Endometrial microvascular endothelial cells (primary cell): ENCODE results near the gene RICTOR. TPM values are rescaled to one million over a fixed set of nuclear protein-coding genes. Genes with fewer than 3 reads are reported as not detected.
"Not testable (repeated sequence)": the region's sequence is repeated elsewhere in the genome, so short reads cannot be mapped to it uniquely, and the experiment has no call there.

Experiments
- in situ Hi-C: cut with HindIII; loops from 2 replicates; pipeline ENCODE4 v1.10.0; 2017; ENCODE audit warnings: low sequenced_read_pairs, low pct_unique_long_range_greater_than_20kb; ENCODE audit errors: inconsistent ontology term
- total RNA-seq: library from RNA; depleted of rRNA; stranded (reverse); fragments of >200 nt; gene quantifications from one replicate; pipeline ENCODE4 v1.2.3, GENCODE V29; 2015; ENCODE audit errors: inconsistent ontology term

RICTOR gene
- total RNA-seq, 1 donor from 2014 or later, result 14.7 TPM

DNA sequence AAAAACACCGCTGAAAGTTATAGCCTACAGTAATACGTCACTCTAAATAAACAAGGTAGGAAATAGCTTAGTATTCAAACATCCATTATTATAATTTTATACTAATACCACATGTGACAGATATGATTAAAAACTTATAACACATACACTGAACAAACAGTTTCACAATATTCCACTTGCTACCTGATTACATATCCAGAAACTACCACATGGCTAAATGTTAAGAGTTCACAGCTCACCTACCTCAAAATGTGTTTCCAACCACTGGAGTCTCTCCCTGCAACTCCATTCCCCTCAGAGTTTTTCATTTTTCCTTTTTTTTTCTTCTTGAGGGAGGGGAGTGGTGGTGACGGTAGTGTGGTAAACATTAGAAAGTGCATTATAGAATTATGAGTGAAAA, 12.1 kb downstream of the RICTOR start:
- in situ Hi-C loops, result no loop called here

DNA sequence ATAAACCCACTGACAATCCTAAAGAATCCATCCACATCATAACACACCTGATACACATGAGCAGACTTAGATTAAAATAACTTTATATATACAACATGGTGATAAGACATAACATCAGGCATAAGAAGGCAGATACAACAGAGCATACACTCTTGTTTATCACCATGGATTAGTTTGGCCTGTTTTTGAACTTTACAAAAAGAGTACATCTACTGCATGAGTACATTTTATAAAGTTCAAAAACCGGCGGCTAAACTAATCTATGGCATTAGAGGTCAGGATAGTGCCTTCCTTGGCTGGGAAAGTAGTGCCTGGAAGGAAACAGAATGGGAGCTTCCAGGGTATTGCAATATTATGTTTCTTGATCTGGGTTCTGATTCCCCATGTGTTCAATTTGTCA, 15.1 kb downstream of the RICTOR start:
- in situ Hi-C loops, result no loop called here

DNA sequence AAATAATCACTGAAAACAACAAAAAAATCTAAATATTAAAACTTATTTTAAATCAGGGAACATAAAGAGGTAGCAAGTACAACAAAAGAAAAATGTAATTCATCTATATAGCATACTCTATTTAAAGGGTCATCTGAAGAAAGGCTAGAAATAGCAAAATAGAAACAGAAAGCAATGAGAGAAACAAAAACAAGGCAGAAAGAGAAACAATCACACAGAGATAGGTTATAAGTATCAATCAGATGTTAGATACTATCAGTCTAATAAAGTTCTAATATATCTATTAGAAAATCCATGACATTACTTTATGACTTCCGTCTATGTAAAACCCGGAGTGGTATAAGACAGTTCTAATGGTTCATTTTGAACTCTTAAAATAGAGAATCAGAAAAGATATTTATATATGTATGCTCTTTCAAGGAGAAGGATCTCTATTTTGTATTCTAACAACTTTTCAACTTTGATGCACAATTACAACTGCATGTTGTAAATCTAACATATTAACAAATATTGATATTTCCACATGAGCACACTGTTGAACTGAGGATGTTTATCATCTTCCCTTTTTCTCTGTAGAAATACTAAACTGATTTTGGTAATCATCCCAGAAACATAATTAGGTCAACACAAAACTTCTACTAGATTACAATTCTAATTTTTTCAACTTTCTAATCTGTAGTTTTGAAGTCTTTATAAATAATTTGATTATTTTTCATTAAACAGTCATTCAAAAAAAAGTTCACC, 15.8 kb downstream of the RICTOR start:
- in situ Hi-C loops, result no loop called here

DNA sequence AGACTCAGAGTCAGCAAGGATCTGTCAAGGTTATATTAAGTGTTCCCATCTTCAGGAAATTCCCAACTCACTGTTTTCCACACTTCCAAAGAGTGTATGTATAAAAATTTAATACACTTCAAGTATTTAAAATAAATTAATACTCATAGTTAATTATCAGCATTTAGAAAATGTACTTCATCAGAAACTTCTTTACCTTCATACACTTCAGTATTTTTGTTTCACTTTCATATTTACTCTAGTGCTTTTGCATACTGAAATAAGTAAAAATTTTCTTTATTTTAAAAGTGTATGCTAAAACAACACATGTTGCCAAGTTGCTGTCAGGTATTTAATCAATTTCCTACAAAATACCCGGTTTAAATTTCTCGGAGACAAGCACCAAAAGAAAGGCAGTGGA, 16.5 kb downstream of the RICTOR start:
- in situ Hi-C loops, result no loop called here

DNA sequence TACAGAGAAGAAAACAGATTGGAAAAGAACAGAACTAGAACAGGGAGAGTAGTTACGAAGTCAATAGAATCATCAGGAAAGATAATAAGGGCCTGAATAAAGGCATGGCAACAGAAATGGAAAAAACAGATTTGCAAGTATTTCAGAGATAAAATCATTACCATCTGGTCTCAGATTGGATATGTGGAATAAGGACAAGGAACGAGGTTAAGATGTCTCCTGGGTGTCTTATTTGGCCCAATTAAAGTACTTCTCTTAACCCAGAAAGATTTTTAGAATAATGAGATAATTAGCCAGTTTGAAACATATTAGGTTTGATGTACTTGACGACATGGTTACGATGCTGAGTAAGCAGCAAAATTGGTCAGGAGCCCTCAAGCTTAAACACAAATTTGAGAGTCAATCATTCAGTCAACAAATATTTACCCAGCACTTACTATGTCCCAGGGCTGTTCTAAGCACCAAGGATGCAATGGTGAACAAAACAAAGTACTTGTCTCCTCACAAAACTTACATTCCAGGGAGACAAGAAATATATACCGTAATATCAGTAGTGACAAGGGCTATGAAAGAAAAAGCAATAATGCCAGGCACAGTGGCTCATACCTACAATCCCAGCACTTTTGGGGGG, 18.3 kb downstream of the RICTOR start:
- in situ Hi-C loops, result no loop called here

DNA sequence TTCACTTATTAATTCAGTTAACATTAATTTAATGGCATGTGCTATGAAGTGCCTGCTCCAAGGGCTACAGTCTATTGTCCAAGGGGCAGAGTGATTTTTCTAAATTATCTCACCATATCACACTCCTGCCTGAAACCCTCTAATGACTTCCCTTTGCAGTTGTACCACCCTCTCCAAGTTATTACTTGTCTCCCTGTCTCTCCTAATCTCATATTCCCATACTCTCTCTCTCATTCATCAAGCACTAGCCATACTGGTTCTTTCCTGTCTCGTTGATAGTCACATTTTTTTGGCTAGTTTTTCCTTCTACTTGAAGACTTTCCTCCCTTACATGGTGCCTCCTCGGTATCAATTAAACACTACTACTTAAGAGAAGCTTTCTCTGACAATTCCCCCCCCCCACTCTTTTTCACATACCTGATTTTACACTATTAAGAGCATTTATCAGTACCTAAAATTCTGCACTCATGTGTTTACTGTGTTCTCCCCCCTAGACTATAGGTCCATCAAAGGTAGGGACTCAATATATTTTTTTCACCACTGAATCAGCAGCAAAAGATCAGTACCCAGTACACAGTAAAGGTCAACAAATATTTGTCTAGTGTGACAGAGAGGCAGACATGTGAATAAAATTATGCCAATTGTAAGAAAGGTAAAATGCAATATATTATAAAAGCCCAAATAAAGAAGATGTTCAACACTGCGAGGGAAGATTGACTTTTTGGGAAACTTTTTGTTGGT, 19.0 kb downstream of the RICTOR start:
- in situ Hi-C loops, result no loop called here

DNA sequence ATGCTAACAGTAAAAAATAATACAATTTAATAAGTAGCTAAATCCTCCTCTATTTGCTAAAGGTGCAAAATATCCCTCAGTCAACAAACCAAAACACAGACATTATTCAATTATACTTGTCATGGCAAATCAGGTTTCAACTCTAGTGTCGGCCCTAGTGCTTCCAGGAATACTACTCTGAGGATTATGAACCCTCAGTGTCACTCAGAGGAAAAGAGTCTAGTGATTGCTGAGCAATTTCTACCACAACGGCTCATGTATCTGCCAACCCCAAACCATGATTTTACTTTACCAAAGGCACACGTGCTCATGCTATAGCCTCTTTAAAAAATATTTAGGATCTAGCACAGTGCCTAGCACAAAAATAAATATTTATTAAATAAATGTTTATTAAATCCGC, 21.0 kb downstream of the RICTOR start:
- in situ Hi-C loops, result no loop called here

DNA sequence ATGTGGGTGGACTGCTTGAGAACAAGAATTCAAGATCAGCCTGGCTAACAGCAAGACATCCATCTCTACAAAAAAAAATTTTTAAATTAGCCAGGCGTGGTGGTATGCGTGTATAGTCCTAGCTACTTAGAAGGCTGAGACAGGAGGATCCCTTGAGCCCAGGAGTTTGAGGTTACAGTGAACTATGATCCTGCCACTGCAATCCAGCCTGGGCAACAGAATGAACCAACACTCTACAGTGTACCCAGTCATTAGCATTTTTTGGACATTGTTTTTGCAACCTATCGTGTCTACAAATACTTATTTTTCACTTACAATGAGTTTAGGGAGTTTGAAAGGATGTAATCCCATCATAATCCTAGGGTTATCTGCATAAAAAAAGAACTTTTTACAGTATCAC, 22.1 kb downstream of the RICTOR start:
- in situ Hi-C loops, result no loop called here

DNA sequence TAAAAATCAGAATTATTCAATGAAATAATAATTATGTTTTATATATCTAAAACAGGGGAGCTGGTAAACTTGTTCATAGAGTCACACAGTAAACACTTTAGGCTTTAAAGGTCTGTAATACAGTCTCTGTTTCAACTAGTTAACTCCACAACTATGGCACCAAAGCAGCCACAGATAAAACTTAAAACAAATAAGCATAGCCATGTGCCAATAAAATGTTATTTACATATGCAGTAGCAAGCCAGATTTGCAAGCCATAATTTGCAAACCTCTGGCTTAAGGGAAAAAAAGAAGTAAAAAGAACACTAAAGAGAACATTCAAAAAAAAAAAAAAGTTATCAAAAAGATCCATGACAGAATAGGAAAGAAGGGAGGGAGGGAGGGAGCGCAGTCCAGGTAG, 24.9 kb downstream of the RICTOR start:
- in situ Hi-C loops, result no loop called here

DNA sequence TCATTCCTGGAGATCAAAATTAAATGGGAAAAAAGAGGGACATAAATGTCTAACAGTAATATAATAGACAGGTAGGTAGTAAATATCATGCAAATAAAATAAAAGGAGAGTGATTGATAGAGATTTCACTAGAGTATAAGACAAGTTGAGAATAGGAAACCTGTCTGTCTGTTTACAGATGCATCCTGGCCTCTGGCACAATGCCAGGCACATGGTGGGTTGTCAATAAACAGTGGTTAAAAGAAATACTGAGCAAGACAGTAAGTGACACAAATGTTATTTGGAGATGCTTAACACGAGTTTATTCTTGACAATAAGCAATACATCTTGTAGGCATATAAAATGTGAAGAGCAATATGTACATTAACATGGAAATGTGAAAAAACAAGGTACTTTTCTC, 33.3 kb downstream of the RICTOR start:
- in situ Hi-C loops, result no loop called here

DNA sequence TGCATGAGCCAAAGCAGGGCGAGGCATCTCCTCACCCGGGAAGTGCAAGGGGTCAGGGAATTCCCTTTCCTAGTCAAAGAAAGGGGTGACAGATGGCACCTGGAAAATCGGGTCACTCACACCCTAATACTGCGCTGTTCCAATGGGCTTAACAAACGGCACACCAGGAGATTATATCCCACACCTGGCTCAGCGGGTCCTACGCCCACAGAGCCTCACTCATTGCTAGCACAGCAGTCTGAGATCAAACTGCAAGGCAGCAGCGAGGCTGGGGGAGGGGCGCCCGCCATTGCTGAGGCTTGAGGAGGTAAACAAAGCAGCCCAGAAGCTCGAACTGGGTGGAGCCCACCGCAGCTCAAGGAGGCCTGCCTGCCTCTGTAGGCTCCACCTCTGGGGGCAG, 39.7 kb downstream of the RICTOR start:
- in situ Hi-C loops, result not testable (repeated sequence)

DNA sequence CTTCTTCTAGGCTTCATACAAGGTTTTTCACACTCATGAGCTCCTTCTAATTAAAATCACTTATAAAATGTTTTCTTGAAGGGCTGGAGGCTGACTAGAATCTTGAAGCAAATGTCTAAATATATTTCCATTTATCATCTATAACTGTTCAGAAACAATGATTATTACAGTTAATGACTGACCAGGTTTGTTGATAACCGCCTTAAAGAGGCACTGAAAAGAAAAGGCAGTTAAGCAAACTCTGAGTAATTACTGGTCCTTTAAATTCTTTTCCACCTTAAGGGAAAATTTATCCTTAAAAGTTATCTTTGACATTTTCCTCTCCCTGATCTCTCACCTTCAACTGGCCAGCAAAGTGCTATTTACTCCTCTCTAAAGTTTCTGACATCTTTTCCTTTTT, 43.2 kb downstream of the RICTOR start:
- in situ Hi-C loops, result no loop called here

DNA sequence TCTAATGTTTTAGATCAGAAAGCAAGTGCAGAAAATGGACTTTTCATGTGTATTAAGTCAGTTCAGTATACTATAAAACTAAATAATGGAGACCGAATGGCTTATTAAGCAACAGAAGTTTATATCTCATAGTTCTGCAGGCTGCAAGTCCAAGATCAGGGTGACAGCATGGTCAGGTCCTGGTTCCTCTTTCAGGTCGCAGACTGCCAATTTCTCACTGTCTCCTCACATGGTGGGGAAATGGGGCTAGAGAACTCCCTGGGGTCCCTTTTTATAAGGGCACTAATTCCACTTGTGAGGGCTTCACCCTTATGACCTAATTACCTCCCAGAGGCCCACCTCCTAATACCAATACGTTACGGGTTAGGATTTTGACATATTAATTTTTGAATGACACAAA, 48.7 kb downstream of the RICTOR start:
- in situ Hi-C loops, result no loop called here

DNA sequence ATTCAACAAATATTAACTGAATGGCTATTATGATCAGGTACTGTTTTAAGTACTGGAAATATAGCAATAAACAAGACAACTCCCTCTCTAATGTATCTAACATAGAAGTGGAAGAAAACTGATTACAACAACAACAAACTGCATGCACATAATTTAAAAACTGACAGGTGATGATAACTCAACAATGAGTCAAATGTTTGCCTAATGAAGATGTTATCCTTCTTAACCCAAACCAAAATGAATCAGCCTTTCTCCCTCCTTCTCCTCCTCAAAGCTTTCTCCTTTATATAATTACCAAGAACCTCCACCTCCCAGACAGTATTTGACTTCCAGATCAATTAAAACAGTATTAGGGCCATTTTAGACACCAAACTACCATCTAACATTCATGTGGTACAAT, 49.3 kb downstream of the RICTOR start:
- in situ Hi-C loops, result no loop called here

DNA sequence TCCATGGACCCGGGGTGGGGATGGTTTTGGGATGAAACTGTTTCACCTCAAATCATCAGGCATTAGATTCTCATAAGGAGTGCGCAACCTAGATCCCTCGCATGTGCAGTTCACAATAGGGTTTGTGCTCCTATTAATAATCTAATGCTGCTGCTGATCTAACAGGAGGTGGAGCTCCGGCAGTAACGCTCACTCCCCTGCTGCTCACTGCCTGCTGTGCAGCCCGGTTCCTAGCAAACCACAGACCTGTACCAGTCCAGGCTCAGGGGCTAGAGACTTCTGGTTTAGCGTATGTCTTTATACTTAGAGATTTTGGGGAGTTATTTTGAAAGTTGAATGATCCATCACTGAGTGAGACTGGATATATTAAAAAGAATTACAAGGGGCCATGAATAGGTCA, 50.2 kb downstream of the RICTOR start:
- in situ Hi-C loops, result no loop called here

DNA sequence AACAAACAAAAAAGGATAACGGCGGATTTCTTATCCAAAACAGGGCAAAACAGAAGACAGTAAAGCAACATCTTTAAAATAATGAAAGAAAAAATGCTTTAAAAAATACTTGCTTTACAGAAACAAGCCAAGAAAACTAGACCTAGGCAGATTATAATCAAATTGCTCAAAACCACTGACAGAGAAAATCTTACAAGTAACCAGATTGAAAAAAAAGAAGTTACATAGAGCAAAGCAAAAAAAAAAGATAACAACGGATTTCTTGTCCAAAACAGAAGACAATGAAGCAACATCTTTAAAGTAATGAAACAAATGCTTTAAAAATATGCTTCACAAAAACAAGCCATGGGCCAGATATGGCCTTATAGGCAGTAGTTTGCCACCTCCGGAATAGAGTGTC, 51.1 kb downstream of the RICTOR start:
- in situ Hi-C loops, result no loop called here

DNA sequence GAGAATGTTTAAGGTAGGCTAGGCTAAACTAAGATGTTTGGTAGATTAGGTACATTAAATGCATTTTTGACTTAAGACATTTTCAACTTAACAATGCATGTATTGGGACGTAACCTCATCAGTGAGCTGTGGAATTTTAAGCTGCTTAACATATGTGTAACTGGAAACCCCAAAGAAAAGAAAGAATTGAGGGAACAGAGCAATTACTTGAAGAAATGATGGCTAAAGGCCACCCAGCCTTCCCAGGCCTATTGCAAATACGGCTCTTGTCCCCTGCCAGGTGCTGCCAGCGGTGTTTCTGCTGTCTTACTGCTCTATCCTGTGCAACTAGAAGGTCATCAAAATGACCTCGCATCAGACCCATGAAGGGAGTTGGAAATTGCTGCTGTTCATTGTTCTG, 52.0 kb downstream of the RICTOR start:
- in situ Hi-C loops, result no loop called here

DNA sequence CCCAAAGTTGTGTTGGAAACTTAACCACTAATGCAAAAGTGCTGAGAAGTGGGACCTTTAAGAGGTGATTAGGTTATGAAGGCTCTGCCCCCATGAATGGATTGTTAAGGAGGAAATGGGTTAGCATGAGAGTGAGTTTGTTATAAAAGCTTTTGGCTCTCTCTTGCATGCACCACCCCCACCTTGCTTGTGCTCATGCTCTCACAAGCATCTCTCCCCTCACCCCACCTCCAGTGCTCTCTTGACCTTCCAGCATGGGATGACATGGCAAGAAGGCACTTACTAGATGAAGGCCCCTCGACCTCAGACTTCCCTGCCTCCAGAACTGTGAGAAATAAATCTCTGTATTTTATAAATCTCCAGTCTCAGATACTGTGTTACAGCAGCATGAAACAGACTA, 52.8 kb downstream of the RICTOR start:
- in situ Hi-C loops, result no loop called here

DNA sequence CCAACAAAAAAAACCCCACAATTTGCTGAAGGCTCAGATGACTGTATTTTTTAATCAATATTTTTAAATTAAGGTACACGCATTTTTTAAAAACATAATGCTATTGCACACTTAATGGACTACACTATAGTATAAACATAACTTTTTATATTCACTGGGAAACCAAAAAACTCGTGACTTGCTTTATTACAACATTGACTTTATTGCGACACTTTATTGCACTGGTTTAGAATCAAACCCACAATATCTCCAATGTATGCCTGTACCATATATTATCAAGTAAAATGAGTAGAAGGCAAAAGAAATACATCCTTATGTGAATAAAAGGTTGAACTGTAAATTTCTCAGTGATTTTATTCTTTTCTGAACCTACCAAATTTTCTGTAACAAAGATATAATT, 53.7 kb downstream of the RICTOR start:
- in situ Hi-C loops, result no loop called here

DNA sequence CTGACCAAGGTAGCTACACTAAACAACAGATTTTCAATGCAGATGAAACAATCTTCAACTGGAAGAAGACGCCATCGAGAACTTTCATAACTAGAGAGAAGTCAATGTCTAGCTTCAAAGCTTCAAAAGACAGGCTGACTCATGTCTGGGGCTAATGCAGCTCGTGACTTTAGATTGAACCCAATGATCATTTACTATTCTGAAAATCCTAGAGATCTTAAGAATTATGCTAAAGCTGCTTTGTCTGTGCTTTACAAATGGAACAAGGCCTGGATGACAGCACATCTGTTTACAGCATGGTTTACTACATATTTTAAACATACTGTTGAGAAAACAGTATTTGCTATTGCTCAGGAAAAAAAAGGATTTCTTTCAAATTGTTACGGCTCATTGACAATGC, 54.9 kb downstream of the RICTOR start:
- in situ Hi-C loops, result no loop called here
